Hematopoietic multipotent progenitor cell treated with erythropoietin and hydrocortisone succinate and interleukin-3 and kit ligand, for 4 days (in vitro differentiated cells): ENCODE data around the gene RHBG.

Experiments
- DNase-seq: peaks from one replicate; pipeline ENCODE4 v3.0.0-alpha.2; 2015

RHBG gene

DNA sequence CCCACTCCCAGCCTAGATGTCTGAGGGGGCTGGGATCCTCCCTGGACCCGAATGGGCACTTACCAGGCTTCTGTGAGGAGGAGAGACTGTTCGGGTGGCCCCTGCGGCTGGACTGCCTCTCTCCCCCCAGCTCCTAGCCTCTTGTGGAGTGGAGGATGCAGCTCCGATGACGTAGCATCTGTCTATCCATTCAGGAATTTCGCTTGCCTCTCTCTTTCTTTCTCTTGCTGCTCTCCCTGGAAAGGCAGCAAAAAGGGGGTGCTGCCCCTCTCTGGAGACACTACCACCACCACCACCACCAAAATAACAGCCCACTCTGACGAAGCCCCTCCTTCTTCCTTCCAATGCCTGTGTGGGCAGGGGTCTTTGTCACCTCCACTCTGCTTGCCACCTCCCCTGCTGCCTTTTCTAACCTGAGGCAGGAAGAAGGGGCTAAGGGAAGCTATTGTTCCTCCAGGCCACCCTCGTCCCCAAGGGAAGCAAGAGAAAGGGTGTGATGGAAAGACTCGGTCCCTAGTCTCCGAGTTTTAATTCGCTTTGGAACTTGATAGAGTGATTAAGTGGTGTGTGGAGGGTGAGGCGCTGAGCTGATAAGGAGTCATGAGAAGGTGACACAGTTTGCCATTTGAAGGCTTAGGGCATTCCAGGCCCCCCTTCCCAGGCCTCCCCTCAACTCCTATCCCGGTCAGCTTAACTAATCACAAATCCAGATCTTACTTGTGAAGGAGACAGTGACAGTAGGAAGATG lies 60.5 kb downstream of the RHBG start:
- DNase-seq, result no peak

DNA sequence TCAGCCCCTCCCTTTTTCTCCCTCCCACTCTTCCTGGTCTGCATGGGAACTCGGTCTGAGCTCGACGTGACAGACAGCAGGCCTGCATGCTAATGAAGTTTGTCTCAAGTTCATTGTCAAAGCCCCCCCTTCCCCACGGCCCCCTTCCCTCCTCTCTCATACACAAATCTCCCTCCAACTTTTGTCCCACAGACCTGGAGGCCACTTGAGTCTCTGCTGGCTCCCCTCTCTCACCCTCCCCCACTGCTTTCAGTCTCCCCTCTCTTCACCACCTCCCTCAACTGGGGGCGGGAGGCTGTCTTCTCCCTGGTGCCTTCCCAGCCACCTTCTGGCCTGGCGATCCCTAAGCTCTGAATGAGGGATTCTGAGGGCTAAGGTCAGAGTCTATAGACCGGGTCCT lies 61.3 kb downstream of the RHBG start:
- no peak for DNase-seq

DNA sequence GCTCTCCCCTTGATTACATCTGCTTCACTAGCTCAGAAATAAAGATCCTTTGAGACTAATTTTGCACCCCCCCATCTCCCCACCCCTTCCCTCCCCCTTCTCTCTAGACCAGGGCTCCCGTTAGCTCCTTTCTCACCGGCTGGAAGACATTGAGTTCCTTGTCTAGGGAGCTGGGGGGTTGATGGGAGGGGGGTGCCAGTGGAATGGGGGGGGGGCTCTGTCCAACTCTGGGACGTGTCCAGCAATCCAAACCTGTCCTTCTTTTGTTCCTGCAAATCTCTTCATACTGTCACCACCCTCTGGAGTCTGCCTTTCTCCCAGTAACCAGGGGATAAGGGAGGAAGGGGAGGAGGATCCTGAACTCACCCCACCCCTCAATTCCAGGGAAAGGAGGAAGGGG lies 61.9 kb downstream of the RHBG start:
- DNase-seq, result no peak

DNA sequence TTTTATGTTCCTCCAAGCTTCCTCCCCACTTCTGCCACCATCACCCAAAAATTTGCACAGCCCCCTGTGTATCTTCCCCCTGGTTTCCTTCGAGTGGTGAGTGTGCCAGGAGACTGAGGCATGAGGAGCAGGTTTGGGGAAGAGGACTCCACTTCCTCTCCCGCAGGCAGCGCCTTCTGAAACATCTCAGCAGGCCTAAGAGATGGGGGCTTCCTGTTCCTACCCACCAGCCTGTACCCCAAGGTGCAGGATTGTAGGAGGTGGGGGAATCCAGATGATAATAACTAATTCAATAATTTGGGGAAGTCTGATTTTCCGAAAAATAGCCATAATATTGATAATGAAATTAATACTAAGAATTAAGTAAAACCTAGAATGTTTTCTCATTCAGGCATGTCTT lies 62.4 kb downstream of the RHBG start:
- DNase-seq, result no peak

DNA sequence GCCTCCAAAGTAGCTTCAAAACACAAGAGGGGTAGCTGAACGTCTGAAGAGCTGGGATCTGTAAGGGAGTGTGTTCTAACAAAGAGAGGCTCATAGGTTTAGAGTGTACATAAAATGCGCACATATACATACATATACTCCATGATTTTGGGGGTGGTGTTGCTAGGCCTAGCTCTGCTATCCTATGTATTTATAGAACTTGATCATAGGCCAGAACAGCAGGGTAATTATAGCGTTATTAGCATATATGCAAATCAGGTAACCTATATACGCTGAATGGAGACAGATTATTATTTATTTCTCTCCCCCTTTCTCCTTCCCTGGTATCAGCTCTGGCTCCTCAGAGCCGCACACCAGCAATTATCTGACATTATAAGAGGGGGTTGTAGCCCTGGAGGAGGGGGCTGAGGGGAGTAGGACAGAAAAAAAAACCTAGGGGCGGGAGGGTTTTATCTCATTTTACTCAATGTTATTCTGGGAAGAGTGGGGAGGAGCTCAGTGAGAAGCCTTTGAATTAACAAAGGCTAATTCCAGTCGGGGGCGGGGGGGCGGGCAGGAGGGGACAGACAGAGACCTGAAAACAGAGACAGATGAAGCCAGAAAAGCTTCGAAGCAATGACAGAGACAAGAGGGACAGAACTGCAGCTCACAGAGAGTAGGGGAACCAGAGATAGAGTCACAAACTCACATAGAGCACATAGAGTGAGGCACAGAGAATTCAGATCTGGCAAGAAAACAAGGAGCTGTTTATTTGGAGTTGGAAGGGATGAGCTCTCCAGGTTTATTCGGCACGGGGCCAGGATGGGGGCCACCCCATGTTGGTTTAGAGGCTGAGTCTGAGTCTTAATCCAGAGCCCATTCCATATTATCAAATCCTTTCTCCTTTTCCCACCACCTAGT lies 63.0 kb downstream of the RHBG start:
- no peak for DNase-seq

DNA sequence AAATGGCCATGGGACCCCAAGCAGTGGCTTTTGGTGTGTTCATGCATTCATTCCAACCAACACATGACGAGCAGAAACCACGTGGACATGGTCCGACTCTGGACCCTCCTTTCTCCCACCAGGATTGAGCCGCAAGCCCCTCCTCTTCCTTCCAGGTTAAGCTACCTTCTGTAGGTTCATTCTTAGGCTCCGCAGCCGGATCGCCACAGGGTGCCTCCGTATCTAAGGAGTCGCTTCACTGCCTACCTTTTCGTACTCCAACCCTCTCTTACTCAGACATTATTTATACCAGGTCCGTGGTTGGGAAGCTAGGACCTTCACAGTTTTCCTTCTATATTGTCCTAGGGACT lies 63.6 kb downstream of the RHBG start:
- DNase-seq, result no peak

DNA sequence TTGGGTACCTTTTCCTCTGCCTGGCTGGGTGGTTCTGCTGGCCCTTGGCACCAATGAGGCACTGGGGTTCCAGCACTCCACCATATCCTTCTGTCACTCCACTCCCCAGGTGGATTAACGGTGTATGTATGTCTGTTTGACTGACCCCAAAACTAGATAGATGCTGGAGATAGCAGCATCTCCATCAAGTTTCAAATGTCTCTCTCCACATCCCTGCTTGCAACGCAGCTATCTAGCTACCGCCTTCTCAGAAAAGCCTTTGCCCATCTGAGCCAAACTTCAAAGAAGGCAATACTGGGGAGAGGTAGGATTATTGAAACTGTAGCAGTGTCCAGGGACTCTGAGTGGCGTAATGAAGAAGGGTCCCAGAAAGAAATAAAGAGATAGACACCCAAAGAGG lies 64.0 kb downstream of the RHBG start:
- no peak for DNase-seq

DNA sequence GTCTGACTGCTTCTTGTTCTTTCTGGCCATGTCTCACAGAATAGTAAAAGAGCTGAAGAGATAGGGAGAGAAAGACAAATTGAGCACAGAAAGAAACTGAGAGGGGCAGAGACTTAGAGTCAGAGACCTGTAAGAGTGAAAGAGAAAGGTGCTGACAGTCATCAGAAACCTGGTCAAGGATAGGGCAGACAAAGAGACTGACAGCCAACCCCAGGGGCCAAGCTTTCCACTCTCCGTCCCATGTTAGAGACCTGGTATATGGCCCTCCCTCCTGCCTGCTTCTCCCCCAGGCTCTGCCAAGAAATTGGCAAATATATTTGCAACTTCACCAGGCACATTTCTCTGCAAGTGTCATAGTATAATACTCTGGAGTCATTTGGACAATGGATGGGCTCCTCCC lies 64.6 kb downstream of the RHBG start:
- DNase-seq, result no peak
